ENCODE measurements around the gene SCCPDH. TPM values are rescaled to one million over a fixed set of nuclear protein-coding genes. Genes with fewer than 3 reads are reported as not detected.

SCCPDH gene
- polyA plus RNA-seq, 1 of the 3 experiments (the other 2 are of a cell fraction) = 32.2 TPM

DNA sequence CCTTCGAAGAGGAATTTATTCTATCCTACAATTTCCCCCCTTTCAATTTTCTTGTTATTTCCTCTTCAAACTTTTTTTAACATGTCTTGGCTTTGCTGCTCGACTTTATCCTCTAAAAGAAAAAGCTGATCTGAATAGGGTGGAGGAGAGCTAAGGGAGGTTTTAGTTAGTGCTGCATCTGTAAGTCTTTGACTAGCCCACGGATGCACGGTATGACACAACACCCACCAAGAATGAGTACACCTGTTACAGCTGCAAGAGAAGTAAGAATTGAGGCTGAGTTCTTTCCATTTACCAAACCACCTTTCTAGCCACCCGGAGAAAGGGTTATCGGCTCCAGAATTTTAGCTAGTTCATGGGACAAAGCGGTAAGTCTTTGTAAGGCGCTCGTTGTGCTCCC, 23.8 kb downstream of the SCCPDH start:
- Histone ChIP-seq H3K4me3 (ENCODE audit: low read depth in 2 of 2, low read length in 1 of 2) (no peak overlapping the region), H3F3A (replicated peaks; ENCODE audit: insufficient read depth) (no peaks in the 10 kb centered on the region), H3K9me2 (no peaks in the 10 kb centered on the region), H3K27ac (ENCODE audit: low read depth in 2 of 2, low read length in 1 of 2) (no peak overlapping the region), H3K4me1 (ENCODE audit: control insufficient read depth in 1 of 2, insufficient read depth in 2 of 2, low read depth in 1 of 2, low read length in 1 of 2) (no peaks in the 10 kb centered on the region), H3K36me3 (replicated peaks in 1 of 2; ENCODE audit: control insufficient read depth in 1 of 2, insufficient read depth in 2 of 2, low read length in 1 of 2) (peaks cover 27 to 30% of the 10 kb centered on the region in 2 experiments), H3K9me3 (no peaks in the 10 kb centered on the region), H3K9ac (no peak overlapping the region), H3K4me2 (no peak overlapping the region), H3K79me2 (ENCODE audit: insufficient read depth) (no peaks in the 10 kb centered on the region), H4K20me1 (ENCODE audit: insufficient read depth) (no peaks in the 10 kb centered on the region), H3K27me3 (ENCODE audit: insufficient read depth) (no peaks in the 10 kb centered on the region), H2AFZ (ENCODE audit: low read depth) (no peak overlapping the region)
- ChIA-PET POLR2A (no interaction called here), CTCF (interaction anchor here (2.7 kb wide), 1 partner anchor 58 kb away, joined by 15 read pairs; no protein-coding TSS in a partner anchor)
- TF ChIP-seq TAF1 (IDR thresholded peaks at IDR 0.05; ENCODE audit: borderline replicate concordance, low read depth, low read length) (no peak), TEAD4 (IDR thresholded peaks at IDR 0.05; ENCODE audit: borderline replicate concordance, insufficient read depth) (no peak), GABPA (IDR thresholded peaks at IDR 0.05; ENCODE audit: low read depth) (no peak), RCOR1 (IDR thresholded peaks at IDR 0.05; ENCODE audit: low read length) (no peak), NRF1 (IDR thresholded peaks at IDR 0.05; ENCODE audit: low read depth, low read length) (no peak), SIN3A (IDR thresholded peaks at IDR 0.05; ENCODE audit: borderline replicate concordance, low read depth, low read length) (no peak), RFX5 (IDR thresholded peaks at IDR 0.05; ENCODE audit: low read length) (no peak), ELF1 (IDR thresholded peaks at IDR 0.05) (no peak), FOXJ3 (CRISPR knock-in tag; IDR thresholded peaks at IDR 0.05) (no peak), RXRA (IDR thresholded peaks at IDR 0.05; ENCODE audit: borderline replicate concordance, low read depth) (no peak), CHD2 (IDR thresholded peaks at IDR 0.05; ENCODE audit: low read length, partially characterized antibody) (no peak), NFIC (IDR thresholded peaks at IDR 0.05; ENCODE audit: borderline replicate concordance) (no peak), FOXM1 (IDR thresholded peaks at IDR 0.05; ENCODE audit: low read depth) (no peak), MEF2A (IDR thresholded peaks at IDR 0.05; ENCODE audit: borderline replicate concordance, low read depth) (no peak), SMC3 (IDR thresholded peaks at IDR 0.05; ENCODE audit: low read depth, low read length) (no peak), EZH2phosphoT487 (IDR thresholded peaks at IDR 0.05; ENCODE audit: borderline replicate concordance, low read depth) (no peak), RAD21 (IDR thresholded peaks at IDR 0.05; ENCODE audit: low read length) (no peak)
- TF ChIP-seq, protein P1, sequence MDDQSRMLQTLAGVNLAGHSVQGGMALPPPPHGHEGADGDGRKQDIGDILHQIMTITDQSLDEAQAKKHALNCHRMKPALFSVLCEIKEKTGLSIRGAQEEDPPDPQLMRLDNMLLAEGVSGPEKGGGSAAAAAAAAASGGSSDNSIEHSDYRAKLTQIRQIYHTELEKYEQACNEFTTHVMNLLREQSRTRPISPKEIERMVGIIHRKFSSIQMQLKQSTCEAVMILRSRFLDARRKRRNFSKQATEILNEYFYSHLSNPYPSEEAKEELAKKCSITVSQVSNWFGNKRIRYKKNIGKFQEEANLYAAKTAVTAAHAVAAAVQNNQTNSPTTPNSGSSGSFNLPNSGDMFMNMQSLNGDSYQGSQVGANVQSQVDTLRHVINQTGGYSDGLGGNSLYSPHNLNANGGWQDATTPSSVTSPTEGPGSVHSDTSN (IDR thresholded peaks at IDR 0.05) = no peak
- DNase-seq = no peak
- 95% methylated on average over 9 of the region's 9 CpGs for WGBS (ENCODE audit: low lambda C conversion rate)

DNA sequence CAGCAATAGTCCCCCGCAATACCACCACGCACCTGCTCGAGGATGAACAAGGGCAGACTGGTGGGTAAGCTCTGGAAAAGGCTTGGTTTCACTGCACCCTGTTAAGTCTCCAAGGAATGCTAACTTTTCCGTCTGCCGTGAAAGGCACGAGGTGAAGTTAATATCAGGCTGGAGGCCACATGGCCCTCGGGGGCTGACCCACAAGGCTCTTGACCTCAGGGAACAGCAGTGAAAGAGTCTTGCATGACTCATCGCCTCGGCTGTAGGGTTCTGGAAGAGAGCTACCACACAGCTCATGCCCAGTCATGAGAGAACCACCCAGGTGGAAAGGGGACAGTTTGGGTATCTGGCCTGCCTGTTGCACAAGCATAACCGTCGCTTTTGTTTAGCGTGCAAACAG, 24.7 kb downstream of the SCCPDH start:
- H3K9me2 ChIP-seq = no peaks in the 10 kb centered on the region
- ChIA-PET POLR2A (no interaction called here), CTCF (interaction anchor here (1.0 to 2.7 kb wide), 3 partner anchors 49 to 257 kb away, joined by 3 to 15 read pairs (median 4); no protein-coding TSS in a partner anchor)
- no peak for DNase-seq
- no peaks in the 10 kb centered on the region for H3K79me2 ChIP-seq (ENCODE audit: insufficient read depth)
- no peak overlapping the region for H3K4me3 ChIP-seq (ENCODE audit: low read depth in 2 of 2, low read length in 1 of 2)
- H3K9ac ChIP-seq = no peak overlapping the region
- no peaks in the 10 kb centered on the region for H3F3A ChIP-seq (replicated peaks; ENCODE audit: insufficient read depth)
- no peak overlapping the region for H2AFZ ChIP-seq (ENCODE audit: low read depth)
- H3K4me1 ChIP-seq (ENCODE audit: control insufficient read depth in 1 of 2, insufficient read depth in 2 of 2, low read depth in 1 of 2, low read length in 1 of 2) = no peaks in the 10 kb centered on the region
- no peak for TF ChIP-seq YY1 (IDR thresholded peaks at IDR 0.05; ENCODE audit: low read depth)
- no peak for TF ChIP-seq FOSL2 (IDR thresholded peaks at IDR 0.05; ENCODE audit: borderline replicate concordance, low read depth)
- TF ChIP-seq RCOR1 (IDR thresholded peaks at IDR 0.05; ENCODE audit: low read length) = no peak
- TF ChIP-seq MXI1 (IDR thresholded peaks at IDR 0.05; ENCODE audit: low read depth, low read length) = no peak
- peaks cover 19 to 30% of the 10 kb centered on the region in 2 experiments for H3K36me3 ChIP-seq (replicated peaks in 1 of 2; ENCODE audit: control insufficient read depth in 1 of 2, insufficient read depth in 2 of 2, low read length in 1 of 2)
- H3K27ac ChIP-seq (ENCODE audit: low read depth in 2 of 2, low read length in 1 of 2) = no peak overlapping the region
- no peaks in the 10 kb centered on the region for H3K9me3 ChIP-seq
- no peaks in the 10 kb centered on the region for H3K27me3 ChIP-seq (ENCODE audit: insufficient read depth)
- no peak overlapping the region for H3K4me2 ChIP-seq
- no peaks in the 10 kb centered on the region for H4K20me1 ChIP-seq (ENCODE audit: insufficient read depth)
- WGBS (ENCODE audit: low lambda C conversion rate) = 98% methylated on average over 9 of the region's 12 CpGs
